H9 (cell line): ENCODE results near the gene GRM1. TPM values are rescaled to one million over a fixed set of nuclear protein-coding genes. Genes with fewer than 3 reads are reported as not detected.

ENCODE experiments used
- DNase-seq: peaks from one replicate; pipeline ENCODE4 v3.0.0-alpha.2; 2017
- H2AFZ ChIP-seq: one replicate; pipeline ENCODE4 v1.6.1; 2013; ENCODE audit warnings: mild to moderate bottlenecking, low read length, control low read depth, moderate library complexity
- H2AK5ac ChIP-seq: 2 replicates; pipeline ENCODE4 v1.6.1; 2013; ENCODE audit warnings: low read length, control low read depth, mixed read lengths; ENCODE audit not compliant: insufficient read length
- H2BK120ac ChIP-seq: one replicate; pipeline ENCODE4 v1.6.1; 2013; ENCODE audit warnings: low read depth, mild to moderate bottlenecking, low read length, control low read depth, inconsistent platforms; ENCODE audit not compliant: poor library complexity, severe bottlenecking
- H2BK12ac ChIP-seq: 2 replicates; pipeline ENCODE4 v1.6.1; 2013; ENCODE audit warnings: low read length, control low read depth, mixed read lengths, low read depth; ENCODE audit not compliant: insufficient read length
- H2BK15ac ChIP-seq: 2 replicates; pipeline ENCODE4 v1.6.1; 2013; ENCODE audit warnings: low read depth, low read length, control low read depth
- H2BK20ac ChIP-seq: one replicate; pipeline ENCODE4 v1.6.1; 2013; ENCODE audit warnings: low read depth, mild to moderate bottlenecking, low read length, control low read depth, inconsistent platforms; ENCODE audit not compliant: poor library complexity, severe bottlenecking
- H2BK5ac ChIP-seq: 2 replicates; pipeline ENCODE4 v1.6.1; 2013; ENCODE audit warnings: low read length, control low read depth, mixed read lengths; ENCODE audit not compliant: insufficient read length
- H3K14ac ChIP-seq: 2 replicates; pipeline ENCODE4 v1.6.1; 2013; ENCODE audit warnings: low read length, control low read depth; ENCODE audit not compliant: insufficient read depth
- H3K18ac ChIP-seq: 2 replicates; pipeline ENCODE4 v1.6.1; 2013; ENCODE audit warnings: low read depth, mild to moderate bottlenecking, mixed read lengths, low read length, control low read depth; ENCODE audit not compliant: insufficient read length
- H3K23ac ChIP-seq: 2 replicates; pipeline ENCODE4 v1.6.1; 2013; ENCODE audit warnings: low read length, control low read depth, mixed read lengths, low read depth; ENCODE audit not compliant: insufficient read length
- H3K23me2 ChIP-seq: 2 replicates; pipeline ENCODE4 v1.6.1; 2013; ENCODE audit warnings: low read depth, mild to moderate bottlenecking, mixed read lengths, low read length, control low read depth; ENCODE audit not compliant: insufficient read length, poor library complexity, severe bottlenecking
- H3K27ac ChIP-seq: 2 replicates; pipeline ENCODE4 v1.5.1; 2013; ENCODE audit warnings: low read length, control low read depth, mixed read lengths, low read depth; ENCODE audit not compliant: insufficient read length
- H3K27me3 ChIP-seq: 2 replicates; pipeline ENCODE4 v1.6.1; 2013; ENCODE audit warnings: low read length, control low read depth, inconsistent platforms; ENCODE audit not compliant: insufficient read depth
- H3K4ac ChIP-seq: 2 replicates; pipeline ENCODE4 v1.6.1; 2013; ENCODE audit warnings: low read depth, mild to moderate bottlenecking, control low read depth, inconsistent platforms, low read length, moderate library complexity
- H3K4me1 ChIP-seq: 2 replicates; pipeline ENCODE4 v1.6.1; 2013; ENCODE audit warnings: low read length, control low read depth, inconsistent platforms; ENCODE audit not compliant: insufficient read depth
- H3K4me2 ChIP-seq: 2 replicates; pipeline ENCODE4 v1.6.1; 2013; ENCODE audit warnings: low read length, control low read depth, mixed read lengths; ENCODE audit not compliant: insufficient read length, insufficient read depth
- H3K56ac ChIP-seq: 2 replicates; pipeline ENCODE4 v1.6.1; 2013; ENCODE audit warnings: low read depth, mild to moderate bottlenecking, mixed read lengths, low read length, control low read depth; ENCODE audit not compliant: insufficient read length
- H3K79me1 ChIP-seq: 2 replicates; pipeline ENCODE4 v1.6.1; 2013; ENCODE audit warnings: low read depth, mild to moderate bottlenecking, moderate library complexity, low read length, control low read depth, inconsistent platforms; ENCODE audit not compliant: insufficient read depth, poor library complexity, severe bottlenecking
- H3K79me2 ChIP-seq: 2 replicates; pipeline ENCODE4 v1.6.1; 2013; ENCODE audit warnings: low read length, control low read depth, inconsistent platforms; ENCODE audit not compliant: insufficient read depth
- H3K9ac ChIP-seq: 2 replicates; pipeline ENCODE4 v1.6.1; 2013; ENCODE audit warnings: low read length, control low read depth, mixed read lengths; ENCODE audit not compliant: insufficient read length; ENCODE audit errors: extremely low read depth
- H3K9me3 ChIP-seq: one replicate; pipeline ENCODE4 v1.6.1; 2013; ENCODE audit warnings: low read depth, low read length, inconsistent platforms; ENCODE audit not compliant: control insufficient read depth
- H3T11ph ChIP-seq: one replicate; pipeline ENCODE4 v1.6.1; 2013; ENCODE audit warnings: mild to moderate bottlenecking, low read length, control low read depth, inconsistent platforms
- H4K20me1 ChIP-seq: one replicate; pipeline ENCODE4 v1.6.1; 2013; ENCODE audit not compliant: control insufficient read depth, insufficient read length, insufficient read depth
- H4K5ac ChIP-seq: 2 replicates; pipeline ENCODE4 v1.6.1; 2013; ENCODE audit warnings: low read depth, mild to moderate bottlenecking, mixed read lengths, low read length, control low read depth; ENCODE audit not compliant: insufficient read length
- H4K8ac ChIP-seq: replicated peaks from 2 replicates; pipeline ENCODE4 v1.6.1; 2013; ENCODE audit warnings: low read length, control low read depth, mixed read lengths, low read depth; ENCODE audit not compliant: insufficient read length
- H4K91ac ChIP-seq: 2 replicates; pipeline ENCODE4 v1.6.1; 2013; ENCODE audit warnings: low read depth, mild to moderate bottlenecking, moderate library complexity, mixed read lengths, low read length, control low read depth; ENCODE audit not compliant: insufficient read length
- H3K27ac Mint-ChIP-seq, 3 experiments: 2 replicates in 2 of 3; 3 replicates in 1 of 3; pipeline ENCODE4 v1.8.0; 2020 to 2021; ENCODE audit warnings: mixed read lengths in 3 of 3, mild to moderate bottlenecking in 1 of 3, moderate library complexity in 1 of 3
- H3K27me3 Mint-ChIP-seq: 2 replicates; pipeline ENCODE4 v1.8.0; 2021; ENCODE audit warnings: low read depth, mild to moderate bottlenecking, moderate library complexity, mixed read lengths
- H3K36me3 Mint-ChIP-seq, 3 experiments: 2 replicates in 2 of 3; 3 replicates in 1 of 3; pipeline ENCODE4 v1.8.0; 2020 to 2021; ENCODE audit warnings: low read depth in 3 of 3, mixed read lengths in 3 of 3; ENCODE audit not compliant: insufficient read depth in 1 of 3
- H3K4me1 Mint-ChIP-seq, 2 experiments: 2 replicates each; pipeline ENCODE4 v1.8.0; 2020; ENCODE audit warnings: mixed read lengths in 2 of 2
- H3K4me3 Mint-ChIP-seq, 2 experiments: 2 replicates in 1 of 2; 3 replicates in 1 of 2; pipeline ENCODE4 v1.8.0; 2020 to 2021; ENCODE audit warnings: mild to moderate bottlenecking in 2 of 2, mixed read lengths in 2 of 2, moderate library complexity in 1 of 2
- H3K9me3 Mint-ChIP-seq, 2 experiments: 2 replicates in 1 of 2; 3 replicates in 1 of 2; pipeline ENCODE4 v1.8.0; 2020; ENCODE audit warnings: mild to moderate bottlenecking in 2 of 2, mixed read lengths in 2 of 2, moderate library complexity in 1 of 2
- CTCF ChIP-seq: fragments of 200-600 bp; sonication (generic); conservative IDR thresholded peaks from 3 replicates; pipeline ENCODE4 v1.8.0; 2021; ENCODE audit warnings: antibody characterized with exemption, mild to moderate bottlenecking
- total RNA-seq: library from RNA; stranded (reverse); gene quantifications from 2 replicates; pipeline ENCODE4 v1.2.1, GENCODE V29; 2021

Gene GRM1
- total RNA-seq, 1 experiment from 2014 or later: 0.39 TPM

DNA sequence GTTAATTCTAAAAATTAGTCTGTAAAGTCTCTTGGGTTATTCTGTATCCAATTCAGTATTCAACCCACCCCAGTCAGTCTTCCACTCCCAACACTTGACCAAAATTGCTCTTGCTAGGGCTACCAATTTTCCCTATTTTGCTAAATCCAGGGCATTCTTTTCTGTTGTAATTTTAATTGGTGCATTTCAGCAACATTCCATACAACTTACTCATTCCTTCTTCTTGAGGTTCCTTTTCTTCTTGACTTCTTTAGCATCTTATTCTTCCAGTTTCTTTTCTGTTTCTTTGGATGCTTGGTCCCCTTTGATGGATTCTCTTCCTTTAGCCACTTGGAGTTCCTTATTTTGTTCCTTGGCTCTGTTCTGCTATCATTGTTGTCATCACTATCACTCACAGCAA, 11.2 kb upstream of the GRM1 start:
- H3K27ac ChIP-seq: no peak overlapping the region
- H4K20me1 ChIP-seq: no peaks in the 10 kb centered on the region
- no peaks in the 10 kb centered on the region for H3K4me1 ChIP-seq
- Mint-ChIP-seq H3K4me1 (peaks cover 6% of the 10 kb centered on the region in 2 experiments), H3K9me3 (no peaks in the 10 kb centered on the region), H3K27ac (peak overlapping the region in 1 of 3 experiments; percentile 70; a peak in 2 of 7 replicates), H3K4me3 (no peak overlapping the region), H3K36me3 (no peaks in the 10 kb centered on the region), H3K27me3 (no peaks in the 10 kb centered on the region)
- H2AFZ ChIP-seq: no peak overlapping the region
- no peaks in the 10 kb centered on the region for H3K23me2 ChIP-seq
- H2BK12ac ChIP-seq: no peak overlapping the region
- H3K4ac ChIP-seq: no peak overlapping the region
- H3K79me1 ChIP-seq: no peaks in the 10 kb centered on the region
- no peak overlapping the region for H3K4me2 ChIP-seq
- no peaks in the 10 kb centered on the region for H3K27me3 ChIP-seq
- H3K9me3 ChIP-seq: no peaks in the 10 kb centered on the region
- no peak overlapping the region for H4K5ac ChIP-seq
- H3K79me2 ChIP-seq: no peaks in the 10 kb centered on the region
- no peak overlapping the region for H3K18ac ChIP-seq
- no peak overlapping the region for H4K8ac ChIP-seq
- no peak overlapping the region for H2BK20ac ChIP-seq
- H2BK120ac ChIP-seq: no peak overlapping the region
- H3T11ph ChIP-seq: no peak overlapping the region
- no peak overlapping the region for H3K23ac ChIP-seq
- DNase-seq: no peak
- no peak overlapping the region for H2BK15ac ChIP-seq
- no peak for TF ChIP-seq CTCF
- no peak overlapping the region for H3K9ac ChIP-seq
- no peak overlapping the region for H2AK5ac ChIP-seq
- H4K91ac ChIP-seq: no peak overlapping the region
- H3K14ac ChIP-seq: no peak overlapping the region
- no peak overlapping the region for H2BK5ac ChIP-seq
- no peak overlapping the region for H3K56ac ChIP-seq
